ENCODE data around the gene ERCC6L2.

Gene ERCC6L2

GRCh38 chr9:95924987-95925386 lies 49.5 kb downstream of the ERCC6L2 start:
- H3K27me3 ChIP-seq (ENCODE audit: insufficient read depth, low read length) = no peaks in the 10 kb centered on the region
- H2AFZ ChIP-seq (ENCODE audit: low read length, unreplicated experiment) = no peak overlapping the region
- H3K27ac ChIP-seq (ENCODE audit: low read depth, low read length) = no peak overlapping the region
- no peaks in the 10 kb centered on the region for H3K79me2 ChIP-seq (ENCODE audit: control insufficient read depth, insufficient read depth, low read length, unreplicated experiment)
- H3K4me1 ChIP-seq (ENCODE audit: control insufficient read depth, insufficient read depth, low read length, unreplicated experiment) = no peaks in the 10 kb centered on the region
- no peak overlapping the region for H3K4me3 ChIP-seq (ENCODE audit: low read depth, low read length)
- H3K36me3 ChIP-seq (ENCODE audit: insufficient read depth, low read length) = peaks cover 22% of the 10 kb centered on the region

- H3K4me1 ChIP-seq (ENCODE audit: control insufficient read depth, insufficient read depth, low read length, unreplicated experiment) = no peaks in the 10 kb centered on the region
- no peak overlapping the region for H3K27ac ChIP-seq (ENCODE audit: low read depth, low read length)
- H3K4me3 ChIP-seq (ENCODE audit: low read depth, low read length) = no peak overlapping the region
- H3K36me3 ChIP-seq (ENCODE audit: insufficient read depth, low read length) = peaks cover 23% of the 10 kb centered on the region
- H2AFZ ChIP-seq (ENCODE audit: low read length, unreplicated experiment) = no peak overlapping the region
- no peaks in the 10 kb centered on the region for H3K79me2 ChIP-seq (ENCODE audit: control insufficient read depth, insufficient read depth, low read length, unreplicated experiment)
- no peaks in the 10 kb centered on the region for H3K27me3 ChIP-seq (ENCODE audit: insufficient read depth, low read length)
These were observed 51.9 kb downstream of the ERCC6L2 start for GRCh38 chr9:95927271-95928004.

GRCh38 chr9:95930277-95930676 lies 54.8 kb downstream of the ERCC6L2 start:
- Histone ChIP-seq H3K27ac (ENCODE audit: low read depth, low read length) (no peak overlapping the region), H3K4me3 (ENCODE audit: low read depth, low read length) (no peak overlapping the region), H2AFZ (ENCODE audit: low read length, unreplicated experiment) (no peak overlapping the region), H3K27me3 (ENCODE audit: insufficient read depth, low read length) (no peaks in the 10 kb centered on the region), H3K36me3 (ENCODE audit: insufficient read depth, low read length) (peaks cover 32% of the 10 kb centered on the region), H3K4me1 (ENCODE audit: control insufficient read depth, insufficient read depth, low read length, unreplicated experiment) (no peaks in the 10 kb centered on the region), H3K79me2 (ENCODE audit: control insufficient read depth, insufficient read depth, low read length, unreplicated experiment) (no peaks in the 10 kb centered on the region)

- Histone ChIP-seq H2AFZ (ENCODE audit: low read length, unreplicated experiment) (no peak overlapping the region), H3K79me2 (ENCODE audit: control insufficient read depth, insufficient read depth, low read length, unreplicated experiment) (no peaks in the 10 kb centered on the region), H3K36me3 (ENCODE audit: insufficient read depth, low read length) (peaks cover 53% of the 10 kb centered on the region), H3K4me1 (ENCODE audit: control insufficient read depth, insufficient read depth, low read length, unreplicated experiment) (no peaks in the 10 kb centered on the region), H3K4me3 (ENCODE audit: low read depth, low read length) (no peak overlapping the region), H3K27ac (ENCODE audit: low read depth, low read length) (no peak overlapping the region), H3K27me3 (ENCODE audit: insufficient read depth, low read length) (no peaks in the 10 kb centered on the region)
These were observed 60.5 kb downstream of the ERCC6L2 start for GRCh38 chr9:95935861-95936578.

GRCh38 chr9:95936579-95937075 lies 61.1 kb downstream of the ERCC6L2 start:
- no peak overlapping the region for H3K4me3 ChIP-seq (ENCODE audit: low read depth, low read length)
- H2AFZ ChIP-seq (ENCODE audit: low read length, unreplicated experiment) = no peak overlapping the region
- H3K27me3 ChIP-seq (ENCODE audit: insufficient read depth, low read length) = no peaks in the 10 kb centered on the region
- H3K4me1 ChIP-seq (ENCODE audit: control insufficient read depth, insufficient read depth, low read length, unreplicated experiment) = no peaks in the 10 kb centered on the region
- H3K27ac ChIP-seq (ENCODE audit: low read depth, low read length) = no peak overlapping the region
- H3K79me2 ChIP-seq (ENCODE audit: control insufficient read depth, insufficient read depth, low read length, unreplicated experiment) = no peaks in the 10 kb centered on the region
- peaks cover 58% of the 10 kb centered on the region for H3K36me3 ChIP-seq (ENCODE audit: insufficient read depth, low read length)

GRCh38 chr9:95937131-95937530 lies 61.6 kb downstream of the ERCC6L2 start:
- no peak overlapping the region for H3K27ac ChIP-seq (ENCODE audit: low read depth, low read length)
- no peak overlapping the region for H3K4me3 ChIP-seq (ENCODE audit: low read depth, low read length)
- no peaks in the 10 kb centered on the region for H3K27me3 ChIP-seq (ENCODE audit: insufficient read depth, low read length)
- H3K36me3 ChIP-seq (ENCODE audit: insufficient read depth, low read length) = peaks cover 58% of the 10 kb centered on the region
- H2AFZ ChIP-seq (ENCODE audit: low read length, unreplicated experiment) = no peak overlapping the region
- H3K4me1 ChIP-seq (ENCODE audit: control insufficient read depth, insufficient read depth, low read length, unreplicated experiment) = no peaks in the 10 kb centered on the region
- H3K79me2 ChIP-seq (ENCODE audit: control insufficient read depth, insufficient read depth, low read length, unreplicated experiment) = no peaks in the 10 kb centered on the region

GRCh38 chr9:95938724-95939123 lies 63.2 kb downstream of the ERCC6L2 start:
- Histone ChIP-seq H2AFZ (ENCODE audit: low read length, unreplicated experiment) (no peak overlapping the region), H3K27me3 (ENCODE audit: insufficient read depth, low read length) (no peaks in the 10 kb centered on the region), H3K36me3 (ENCODE audit: insufficient read depth, low read length) (peaks cover 61% of the 10 kb centered on the region), H3K27ac (ENCODE audit: low read depth, low read length) (no peak overlapping the region), H3K79me2 (ENCODE audit: control insufficient read depth, insufficient read depth, low read length, unreplicated experiment) (no peaks in the 10 kb centered on the region), H3K4me1 (ENCODE audit: control insufficient read depth, insufficient read depth, low read length, unreplicated experiment) (no peaks in the 10 kb centered on the region), H3K4me3 (ENCODE audit: low read depth, low read length) (no peak overlapping the region)

GRCh38 chr9:95939472-95939871 lies 64.0 kb downstream of the ERCC6L2 start:
- H3K27me3 ChIP-seq (ENCODE audit: insufficient read depth, low read length) = no peaks in the 10 kb centered on the region
- H3K36me3 ChIP-seq (ENCODE audit: insufficient read depth, low read length) = peaks cover 65% of the 10 kb centered on the region

GRCh38 chr9:95940265-95940664 lies 64.8 kb downstream of the ERCC6L2 start:
- no peaks in the 10 kb centered on the region for H3K79me2 ChIP-seq (ENCODE audit: control insufficient read depth, insufficient read depth, low read length, unreplicated experiment)
- no peaks in the 10 kb centered on the region for H3K4me1 ChIP-seq (ENCODE audit: control insufficient read depth, insufficient read depth, low read length, unreplicated experiment)
- H2AFZ ChIP-seq (ENCODE audit: low read length, unreplicated experiment) = no peak overlapping the region
- no peak overlapping the region for H3K4me3 ChIP-seq (ENCODE audit: low read depth, low read length)
- no peak overlapping the region for H3K27ac ChIP-seq (ENCODE audit: low read depth, low read length)
- no peaks in the 10 kb centered on the region for H3K27me3 ChIP-seq (ENCODE audit: insufficient read depth, low read length)
- H3K36me3 ChIP-seq (ENCODE audit: insufficient read depth, low read length) = peaks cover 65% of the 10 kb centered on the region

More at GRCh38 chr9:95939472-95939871, 64.0 kb downstream of the ERCC6L2 start:
- Histone ChIP-seq H2AFZ (ENCODE audit: low read length, unreplicated experiment) (no peak overlapping the region), H3K27ac (ENCODE audit: low read depth, low read length) (no peak overlapping the region), H3K4me3 (ENCODE audit: low read depth, low read length) (no peak overlapping the region), H3K4me1 (ENCODE audit: control insufficient read depth, insufficient read depth, low read length, unreplicated experiment) (no peaks in the 10 kb centered on the region), H3K79me2 (ENCODE audit: control insufficient read depth, insufficient read depth, low read length, unreplicated experiment) (no peaks in the 10 kb centered on the region)

- Histone ChIP-seq H3K27ac (ENCODE audit: low read depth, low read length) (no peak overlapping the region), H3K27me3 (ENCODE audit: insufficient read depth, low read length) (no peaks in the 10 kb centered on the region), H2AFZ (ENCODE audit: low read length, unreplicated experiment) (no peak overlapping the region), H3K79me2 (ENCODE audit: control insufficient read depth, insufficient read depth, low read length, unreplicated experiment) (no peaks in the 10 kb centered on the region), H3K4me3 (ENCODE audit: low read depth, low read length) (no peak overlapping the region), H3K4me1 (ENCODE audit: control insufficient read depth, insufficient read depth, low read length, unreplicated experiment) (no peaks in the 10 kb centered on the region), H3K36me3 (ENCODE audit: insufficient read depth, low read length) (peaks cover 73% of the 10 kb centered on the region)
These were observed 66.5 kb downstream of the ERCC6L2 start for GRCh38 chr9:95942016-95942415.

GRCh38 chr9:95947118-95947517 lies 71.6 kb downstream of the ERCC6L2 start:
- H3K36me3 ChIP-seq (ENCODE audit: insufficient read depth, low read length) = peaks cover 71% of the 10 kb centered on the region

More at GRCh38 chr9:95947118-95947517, 71.6 kb downstream of the ERCC6L2 start:
- no peak overlapping the region for H2AFZ ChIP-seq (ENCODE audit: low read length, unreplicated experiment)
- no peaks in the 10 kb centered on the region for H3K27me3 ChIP-seq (ENCODE audit: insufficient read depth, low read length)
- H3K27ac ChIP-seq (ENCODE audit: low read depth, low read length) = no peak overlapping the region
- no peaks in the 10 kb centered on the region for H3K79me2 ChIP-seq (ENCODE audit: control insufficient read depth, insufficient read depth, low read length, unreplicated experiment)
- H3K4me3 ChIP-seq (ENCODE audit: low read depth, low read length) = no peak overlapping the region
- H3K4me1 ChIP-seq (ENCODE audit: control insufficient read depth, insufficient read depth, low read length, unreplicated experiment) = no peaks in the 10 kb centered on the region

Measured in ACC112 (cell line).